GM12801 (cell line): Measurements from ENCODE around the gene CEP164.

ENCODE experiments used
- TF ChIP-seq, protein P1 (sequence below): IDR thresholded peaks from one replicate; pipeline ENCODE4 v1.5.1; 2011; ENCODE audit warnings: control low read depth; ENCODE audit not compliant: insufficient read length; ENCODE audit errors: extremely low read depth

The CEP164 gene

DNA sequence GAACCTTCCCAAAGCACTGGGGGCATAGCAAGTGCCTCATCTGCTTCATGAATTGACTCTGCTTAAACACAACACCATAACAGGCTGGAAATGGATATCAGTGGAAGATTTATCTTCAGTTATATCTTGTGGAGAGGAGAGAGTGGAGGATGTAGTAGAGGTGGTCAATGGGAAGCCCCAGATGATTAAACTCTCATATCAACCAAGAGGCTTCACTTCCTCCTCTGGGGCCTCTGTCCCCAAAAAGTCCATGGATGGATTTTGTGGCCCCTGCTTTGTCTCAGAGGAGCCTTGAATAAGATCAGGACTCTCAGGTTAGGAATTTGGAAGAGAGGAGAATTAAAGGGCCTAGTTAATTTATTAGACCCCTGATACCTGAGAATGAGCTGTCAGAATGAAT, 106.1 kb downstream of the CEP164 start:
- TF ChIP-seq, protein P1, sequence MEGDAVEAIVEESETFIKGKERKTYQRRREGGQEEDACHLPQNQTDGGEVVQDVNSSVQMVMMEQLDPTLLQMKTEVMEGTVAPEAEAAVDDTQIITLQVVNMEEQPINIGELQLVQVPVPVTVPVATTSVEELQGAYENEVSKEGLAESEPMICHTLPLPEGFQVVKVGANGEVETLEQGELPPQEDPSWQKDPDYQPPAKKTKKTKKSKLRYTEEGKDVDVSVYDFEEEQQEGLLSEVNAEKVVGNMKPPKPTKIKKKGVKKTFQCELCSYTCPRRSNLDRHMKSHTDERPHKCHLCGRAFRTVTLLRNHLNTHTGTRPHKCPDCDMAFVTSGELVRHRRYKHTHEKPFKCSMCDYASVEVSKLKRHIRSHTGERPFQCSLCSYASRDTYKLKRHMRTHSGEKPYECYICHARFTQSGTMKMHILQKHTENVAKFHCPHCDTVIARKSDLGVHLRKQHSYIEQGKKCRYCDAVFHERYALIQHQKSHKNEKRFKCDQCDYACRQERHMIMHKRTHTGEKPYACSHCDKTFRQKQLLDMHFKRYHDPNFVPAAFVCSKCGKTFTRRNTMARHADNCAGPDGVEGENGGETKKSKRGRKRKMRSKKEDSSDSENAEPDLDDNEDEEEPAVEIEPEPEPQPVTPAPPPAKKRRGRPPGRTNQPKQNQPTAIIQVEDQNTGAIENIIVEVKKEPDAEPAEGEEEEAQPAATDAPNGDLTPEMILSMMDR = no peak

DNA sequence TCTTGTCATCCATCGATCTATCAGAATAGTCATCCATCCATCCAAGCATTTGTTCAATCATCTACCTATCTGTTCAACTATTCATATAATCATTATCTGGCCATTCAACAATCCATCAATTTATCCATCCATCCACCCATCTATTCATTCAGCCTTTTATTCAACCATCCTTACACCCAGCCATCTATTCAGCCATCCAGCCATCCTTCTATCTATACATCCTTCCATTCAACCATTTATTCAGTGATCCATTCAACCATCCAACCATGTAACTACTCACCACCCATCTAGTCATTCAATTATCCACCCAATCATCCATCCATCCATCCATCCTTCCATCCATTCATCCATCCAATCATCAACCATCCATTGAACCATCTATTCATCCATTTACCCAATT, 106.8 kb downstream of the CEP164 start:
- TF ChIP-seq, protein P1 = no peak

- TF ChIP-seq, protein P1 = no peak
These were observed 107.7 kb downstream of the CEP164 start for GRCh38 chr11:117435326-117435725.

- TF ChIP-seq, protein P1 = no peak
These were observed 109.6 kb downstream of the CEP164 start for GRCh38 chr11:117437041-117437790.

DNA sequence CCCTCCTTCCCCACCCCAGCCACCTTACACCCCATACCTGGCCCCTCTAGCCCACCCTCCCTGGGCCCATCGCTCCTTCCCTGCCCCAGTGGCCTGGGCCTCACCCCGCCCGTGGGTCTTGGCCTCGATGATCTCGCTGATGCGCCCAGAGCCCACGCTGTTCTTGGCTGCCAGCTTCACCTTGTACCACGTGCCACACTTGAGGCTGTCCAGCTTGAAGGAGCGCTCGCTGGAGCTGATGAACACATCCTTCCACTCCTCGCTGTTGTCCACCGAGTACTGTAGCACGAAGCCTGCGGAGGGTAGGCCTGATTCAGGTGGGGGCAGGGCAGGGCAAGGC, 110.1 kb downstream of the CEP164 start:
- TF ChIP-seq, protein P1 = no peak

GRCh38 chr11:117438371-117439000, 110.8 kb downstream of the CEP164 start:
- TF ChIP-seq, protein P1 = no peak

DNA sequence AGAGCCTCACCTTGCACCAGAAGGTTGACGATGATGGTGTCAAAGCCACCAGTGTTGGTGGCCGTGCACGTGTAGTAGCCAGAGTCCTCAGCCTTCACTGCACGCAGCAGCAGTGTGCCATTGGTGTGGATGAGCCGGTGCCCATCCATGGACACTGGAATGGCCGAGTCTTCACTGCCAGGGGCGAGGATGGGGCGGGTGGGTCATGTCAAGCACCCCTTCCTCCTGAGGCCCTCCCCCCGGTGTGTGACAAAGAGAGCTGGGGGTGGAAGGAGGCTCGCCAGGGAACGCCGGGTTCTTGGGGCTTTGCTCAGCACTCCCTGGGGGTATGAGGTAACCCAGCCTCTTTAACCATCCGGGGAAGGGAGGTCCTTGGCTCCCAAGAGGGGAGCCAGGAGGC, 111.6 kb downstream of the CEP164 start:
- TF ChIP-seq, protein P1 = no peak
